ENCODE results near the gene OTOGL.
"Not testable (repeated sequence)": the region's sequence is repeated elsewhere in the genome, so short reads cannot be mapped to it uniquely, and the experiment has no call there.

The OTOGL gene

GRCh38 chr12:80282761-80283160 lies 183.4 kb downstream of the OTOGL start:
- DNase-seq = no peak

- DNase-seq = no peak
Measured at GRCh38 chr12:80291108-80291754, 191.9 kb downstream of the OTOGL start.

GRCh38 chr12:80293347-80293746 lies 194.0 kb downstream of the OTOGL start:
- DNase-seq = no peak

- DNase-seq = no peak
Measured at GRCh38 chr12:80293759-80294158, 194.4 kb downstream of the OTOGL start.

GRCh38 chr12:80299219-80299618 lies 199.9 kb downstream of the OTOGL start:
- no peak for DNase-seq

GRCh38 chr12:80299976-80300375 lies 200.6 kb downstream of the OTOGL start:
- DNase-seq = no peak

GRCh38 chr12:80307436-80307835 lies 208.1 kb downstream of the OTOGL start:
- DNase-seq = not testable (repeated sequence)

- DNase-seq = no peak
Measured at GRCh38 chr12:80313209-80313608, 213.9 kb downstream of the OTOGL start.

GRCh38 chr12:80314741-80315140 lies 215.4 kb downstream of the OTOGL start:
- DNase-seq = no peak

- DNase-seq = no peak
Measured at GRCh38 chr12:80316222-80316621, 216.9 kb downstream of the OTOGL start.

GRCh38 chr12:80317307-80317706 lies 218.0 kb downstream of the OTOGL start:
- DNase-seq = no peak

- no peak for DNase-seq
Measured at GRCh38 chr12:80317899-80318298, 218.6 kb downstream of the OTOGL start.

- DNase-seq = no peak
Measured at GRCh38 chr12:80320121-80320678, 220.9 kb downstream of the OTOGL start.

- no peak for DNase-seq
Measured at GRCh38 chr12:80321653-80322052, 222.3 kb downstream of the OTOGL start.

GRCh38 chr12:80325167-80325959 lies 226.0 kb downstream of the OTOGL start:
- no peak for DNase-seq

GRCh38 chr12:80332827-80333226 lies 233.5 kb downstream of the OTOGL start:
- no peak for DNase-seq

- DNase-seq = no peak
Measured at GRCh38 chr12:80352474-80352873, 253.1 kb downstream of the OTOGL start.

- no peak for DNase-seq
Measured at GRCh38 chr12:80353254-80353653, 253.9 kb downstream of the OTOGL start.

GRCh38 chr12:80356097-80356496 lies 256.8 kb downstream of the OTOGL start:
- no peak for DNase-seq

GRCh38 chr12:80359703-80360102 lies 260.4 kb downstream of the OTOGL start:
- no peak for DNase-seq

- DNase-seq = no peak
Measured at GRCh38 chr12:80364056-80364455, 264.7 kb downstream of the OTOGL start.

GRCh38 chr12:80373666-80374065 lies 274.3 kb downstream of the OTOGL start:
- no peak for DNase-seq

- no peak for DNase-seq
Measured at GRCh38 chr12:80374615-80375014, 275.3 kb downstream of the OTOGL start.

- DNase-seq = no peak
Measured at GRCh38 chr12:80377140-80377794, 277.9 kb downstream of the OTOGL start.

Measured in retina (tissue), 1 donor.